VCaP (cell line): ENCODE data around the gene PPDPF.

Source experiments
- H3K27ac ChIP-seq: fragments of 450-650 bp; 2 replicates; pipeline ENCODE4 v1.5.1; 2017
- TF ChIP-seq, protein P1 (sequence below): fragments of 450-650 bp; conservative IDR thresholded peaks from 2 replicates; pipeline ENCODE4 v1.5.1; 2017; ENCODE audit warnings: mild to moderate bottlenecking, moderate library complexity

The PPDPF gene

DNA sequence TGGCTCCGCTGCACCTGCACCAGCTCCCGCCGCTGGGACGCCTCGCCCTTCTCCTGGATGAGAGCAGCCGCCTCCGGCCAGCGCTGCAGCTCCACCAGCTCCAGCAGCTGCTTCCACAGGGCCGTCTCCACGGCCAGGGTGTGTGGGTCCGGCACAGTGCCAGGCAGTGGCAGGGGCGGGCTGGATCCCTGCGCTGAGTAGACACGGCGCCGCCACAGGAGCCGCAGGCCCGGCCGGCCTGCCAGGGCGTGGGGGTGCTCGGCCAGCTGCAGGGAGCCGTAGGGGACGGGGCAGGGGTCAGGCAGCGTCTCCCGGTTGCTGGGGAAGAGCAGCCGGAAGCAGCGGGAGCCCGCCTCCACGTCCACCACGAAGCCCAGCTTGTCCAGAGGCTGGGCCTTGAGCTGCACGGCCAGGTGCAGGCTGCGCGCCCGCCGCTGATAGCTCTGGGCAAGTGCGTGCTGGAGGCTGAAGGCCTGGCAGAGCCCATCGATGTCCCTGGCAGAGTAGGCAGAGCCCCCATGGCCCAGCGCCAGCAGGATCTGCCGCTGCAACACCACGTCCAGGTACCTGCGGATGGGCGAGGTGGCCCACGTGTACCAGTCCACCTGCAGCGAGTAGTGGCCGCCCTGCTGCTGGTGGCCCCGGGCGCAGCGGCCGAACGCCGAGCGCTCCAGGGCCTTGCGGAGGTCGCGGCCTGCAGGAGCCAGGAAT is 42.8 kb downstream of the PPDPF start:
- no peak overlapping the region for H3K27ac ChIP-seq
- TF ChIP-seq, protein P1, sequence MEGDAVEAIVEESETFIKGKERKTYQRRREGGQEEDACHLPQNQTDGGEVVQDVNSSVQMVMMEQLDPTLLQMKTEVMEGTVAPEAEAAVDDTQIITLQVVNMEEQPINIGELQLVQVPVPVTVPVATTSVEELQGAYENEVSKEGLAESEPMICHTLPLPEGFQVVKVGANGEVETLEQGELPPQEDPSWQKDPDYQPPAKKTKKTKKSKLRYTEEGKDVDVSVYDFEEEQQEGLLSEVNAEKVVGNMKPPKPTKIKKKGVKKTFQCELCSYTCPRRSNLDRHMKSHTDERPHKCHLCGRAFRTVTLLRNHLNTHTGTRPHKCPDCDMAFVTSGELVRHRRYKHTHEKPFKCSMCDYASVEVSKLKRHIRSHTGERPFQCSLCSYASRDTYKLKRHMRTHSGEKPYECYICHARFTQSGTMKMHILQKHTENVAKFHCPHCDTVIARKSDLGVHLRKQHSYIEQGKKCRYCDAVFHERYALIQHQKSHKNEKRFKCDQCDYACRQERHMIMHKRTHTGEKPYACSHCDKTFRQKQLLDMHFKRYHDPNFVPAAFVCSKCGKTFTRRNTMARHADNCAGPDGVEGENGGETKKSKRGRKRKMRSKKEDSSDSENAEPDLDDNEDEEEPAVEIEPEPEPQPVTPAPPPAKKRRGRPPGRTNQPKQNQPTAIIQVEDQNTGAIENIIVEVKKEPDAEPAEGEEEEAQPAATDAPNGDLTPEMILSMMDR, result no peak

DNA sequence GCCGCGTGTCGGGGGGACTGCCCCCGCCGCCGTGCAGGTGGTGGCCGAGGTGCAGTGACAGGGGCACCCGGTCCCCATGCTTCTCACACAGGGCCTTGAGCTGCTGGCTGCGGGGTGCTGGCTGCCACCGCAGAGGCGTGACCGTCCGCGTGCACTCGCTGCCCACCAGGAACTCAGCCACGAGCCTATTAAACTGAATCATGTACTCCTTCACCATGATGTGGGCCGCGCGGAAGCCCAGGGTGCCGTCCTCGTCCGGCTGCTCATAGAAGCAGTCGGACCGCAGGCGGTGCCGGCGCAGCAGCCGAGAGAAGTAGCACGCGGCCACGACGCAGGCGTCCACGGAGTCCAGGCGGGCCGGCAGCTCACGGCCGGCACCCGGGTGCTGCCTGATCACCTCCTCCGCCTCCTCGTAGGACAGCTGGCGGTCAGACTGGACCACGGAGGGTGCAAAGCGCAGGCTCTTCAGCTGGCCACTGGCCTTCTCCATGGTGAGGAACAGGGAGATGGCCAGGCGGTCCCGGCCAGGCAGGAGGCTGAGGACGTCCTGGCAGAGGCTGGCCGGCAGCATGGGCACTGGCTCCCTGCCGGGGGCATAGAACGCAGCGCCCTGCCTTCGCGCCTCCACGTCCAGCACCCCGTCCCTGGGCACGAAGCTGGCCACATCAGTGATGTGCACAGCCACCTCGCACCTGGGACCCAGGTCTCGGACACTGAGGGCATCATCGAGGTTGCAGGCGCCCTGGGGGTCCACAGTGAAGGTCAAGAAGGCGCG is 43.7 kb downstream of the PPDPF start:
- H3K27ac ChIP-seq, result no peak overlapping the region
- TF ChIP-seq, protein P1, result no peak

DNA sequence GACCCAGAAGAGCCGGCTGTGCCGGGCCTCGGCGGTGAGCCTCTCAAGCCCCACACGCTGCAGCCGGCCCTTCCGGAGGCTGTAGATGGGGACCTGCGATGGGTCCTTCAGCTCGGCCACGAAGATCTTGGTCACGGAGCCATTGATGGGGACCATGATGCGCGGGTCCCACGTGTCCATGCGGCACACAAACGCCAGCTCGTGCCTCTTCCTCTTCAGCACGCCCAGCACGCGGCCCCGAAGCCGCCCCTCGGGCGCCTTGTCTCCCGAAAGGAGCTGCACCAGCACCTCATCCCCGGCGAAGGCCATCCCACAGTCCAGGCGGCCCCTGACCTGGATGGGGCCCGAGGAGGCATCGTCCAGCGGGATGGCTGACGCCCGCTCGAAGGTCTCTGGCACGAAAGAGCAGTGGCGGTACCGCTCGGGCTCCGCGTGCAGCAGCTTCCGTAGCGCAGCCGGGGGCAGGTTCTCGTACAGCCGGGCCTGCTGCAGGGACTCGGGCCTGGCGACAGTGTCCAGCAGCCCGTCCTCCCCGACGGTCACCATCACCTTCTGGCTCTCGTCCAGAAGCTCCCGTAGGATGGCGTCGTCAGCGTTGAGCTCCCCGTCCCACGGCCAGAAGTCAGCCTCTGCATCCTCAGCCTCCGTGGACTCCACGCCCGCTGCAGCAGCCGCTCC is 44.6 kb downstream of the PPDPF start:
- H3K27ac ChIP-seq, result no peak overlapping the region
- TF ChIP-seq, protein P1, result no peak

DNA sequence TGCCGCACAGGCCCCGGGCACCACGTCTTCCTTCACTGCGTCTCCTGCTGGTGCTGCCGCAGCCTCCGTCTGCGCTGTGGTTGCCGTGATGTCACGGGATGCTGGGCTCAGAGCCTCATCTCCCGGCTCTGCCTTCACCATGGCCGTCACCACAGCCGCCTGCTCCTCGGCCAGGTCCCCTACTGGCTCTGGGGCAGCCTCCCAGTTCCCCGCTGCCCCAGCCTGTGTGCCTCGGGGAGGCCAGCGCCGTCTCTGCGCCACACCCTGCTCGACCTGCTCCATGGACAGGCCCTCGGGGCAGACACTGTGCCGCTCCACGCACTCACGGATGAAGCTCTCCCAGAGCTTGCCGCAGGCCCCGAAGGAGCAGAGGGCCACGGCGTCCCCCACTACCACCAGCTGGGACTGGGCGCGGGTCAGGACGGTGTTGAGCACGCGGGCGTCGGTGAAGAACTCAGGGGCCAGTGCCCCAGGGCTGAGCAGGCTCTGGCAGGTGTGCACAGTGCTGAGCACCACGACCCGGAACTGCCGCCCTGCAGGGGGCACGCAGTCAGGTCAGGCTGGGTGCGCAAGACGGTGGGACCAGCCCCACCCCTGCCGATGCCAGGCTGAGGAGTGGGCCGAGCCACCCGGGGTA is 45.3 kb downstream of the PPDPF start:
- TF ChIP-seq, protein P1, result no peak
- H3K27ac ChIP-seq, result no peak overlapping the region

DNA sequence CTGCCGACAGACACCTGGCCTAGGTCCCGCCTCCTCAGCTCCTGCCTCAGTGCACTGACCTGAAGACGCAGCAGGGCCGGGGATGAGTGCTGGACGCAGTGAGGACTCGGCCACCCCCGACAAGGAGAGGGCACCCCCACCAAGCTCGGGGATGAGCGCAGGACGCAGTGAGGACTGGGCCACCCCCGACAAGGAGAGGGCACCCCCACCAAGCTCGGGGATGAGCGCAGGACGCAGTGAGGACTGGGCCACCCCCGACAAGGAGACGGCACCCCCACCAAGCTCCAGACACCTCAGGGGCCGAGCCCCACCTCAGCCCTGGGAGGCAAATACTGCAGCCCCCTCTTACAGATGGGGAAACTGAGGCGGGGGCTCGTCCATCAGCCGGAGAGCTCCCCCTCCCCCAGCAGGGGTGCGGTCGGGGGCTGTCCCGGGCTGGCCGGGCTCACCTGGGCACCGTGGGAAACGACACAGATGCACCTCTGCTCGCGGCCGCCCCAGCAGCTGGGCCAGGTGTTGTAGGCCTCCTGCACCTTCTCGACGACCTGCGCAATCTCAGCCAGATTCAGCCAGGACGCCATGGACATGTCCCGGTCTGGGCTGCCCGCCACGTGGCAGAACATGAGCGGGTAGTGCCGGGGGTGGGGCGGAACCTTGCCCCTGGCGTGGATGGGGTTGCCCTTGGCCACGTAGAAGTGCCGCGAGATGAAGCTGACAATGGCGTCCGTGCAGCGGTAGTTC is 46.0 kb downstream of the PPDPF start:
- TF ChIP-seq, protein P1, result no peak
- H3K27ac ChIP-seq, result no peak overlapping the region

DNA sequence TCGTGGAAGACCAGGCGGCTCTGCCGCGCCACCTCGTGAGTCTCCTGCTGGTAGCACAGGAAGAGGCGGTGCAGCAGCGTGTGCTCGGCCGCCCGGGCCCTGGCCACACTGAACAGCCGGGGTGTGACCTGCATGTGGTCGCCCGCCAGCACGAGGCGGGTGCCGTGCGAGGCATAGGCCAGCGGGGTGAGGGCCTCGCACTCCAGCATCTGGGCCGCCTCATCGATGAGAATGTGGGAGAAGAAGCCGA is 46.5 kb downstream of the PPDPF start:
- TF ChIP-seq, protein P1, result no peak
- no peak overlapping the region for H3K27ac ChIP-seq
